Lower leg skin (tissue), 4 donors: Measurements from ENCODE around the gene LMNTD1. TPM values are rescaled to one million over a fixed set of nuclear protein-coding genes. Genes with fewer than 3 reads are reported as not detected.
"Not testable (repeated sequence)": the region's sequence is repeated elsewhere in the genome, so short reads cannot be mapped to it uniquely, and the experiment has no call there.

Experiments used
- DNase-seq, 2 donors: peaks; one replicate each; pipeline ENCODE4 v3.0.0-alpha.2; 2019; ENCODE audit warnings: low spot score in 2 of 2
- H3K4me3 ChIP-seq: fragments of 200-600 bp; sonication (generic); 2 replicates; pipeline ENCODE4 v1.5.1; 2017; ENCODE audit warnings: mild to moderate bottlenecking, low read depth; ENCODE audit not compliant: poor library complexity, severe bottlenecking
- POLR2A ChIP-seq, 2 donors: fragments of 450-650 bp; IDR thresholded peaks; one replicate each; pipeline ENCODE4 v1.6.1; 2016 to 2017; ENCODE audit warnings: antibody characterized with exemption in 2 of 2, mild to moderate bottlenecking in 1 of 2, moderate library complexity in 1 of 2
- WGBS, 2 donors: methylation state at CpG; one replicate each; pipeline ENCODE4 v1.1.5; 2018; 5-methylcytosine and 5-hydroxymethylcytosine counted together
- intact Hi-C: fragments of 100-400 bp; cut with DNase I; formaldehyde crosslinking; loops from one replicate; pipeline ENCODE4 v1.15.0; 2023; ENCODE audit warnings: low total_unique reads
- total RNA-seq, 4 donors: library from RNA; depleted of rRNA; stranded (reverse); fragments of >200 nt; gene quantifications; one replicate each; pipeline ENCODE4 v1.1.0, GENCODE V29; 2016
- TF ChIP-seq, protein P1 (sequence below), 3 donors: fragments of 450-650 bp; IDR thresholded peaks; one replicate each; pipeline ENCODE4 v1.5.1; 2016; ENCODE audit warnings: antibody characterized with exemption in 3 of 3, mild to moderate bottlenecking in 3 of 3, moderate library complexity in 2 of 3

The LMNTD1 gene
- total RNA-seq, 4 donors from 2014 or later = not detected

- intact Hi-C loops = no loop called here
- no peak overlapping the region for H3K4me3 ChIP-seq
- WGBS, 2 donors = 20 to 36% methylated on average over 3 of the region's 3 CpGs
- TF ChIP-seq, protein P1, sequence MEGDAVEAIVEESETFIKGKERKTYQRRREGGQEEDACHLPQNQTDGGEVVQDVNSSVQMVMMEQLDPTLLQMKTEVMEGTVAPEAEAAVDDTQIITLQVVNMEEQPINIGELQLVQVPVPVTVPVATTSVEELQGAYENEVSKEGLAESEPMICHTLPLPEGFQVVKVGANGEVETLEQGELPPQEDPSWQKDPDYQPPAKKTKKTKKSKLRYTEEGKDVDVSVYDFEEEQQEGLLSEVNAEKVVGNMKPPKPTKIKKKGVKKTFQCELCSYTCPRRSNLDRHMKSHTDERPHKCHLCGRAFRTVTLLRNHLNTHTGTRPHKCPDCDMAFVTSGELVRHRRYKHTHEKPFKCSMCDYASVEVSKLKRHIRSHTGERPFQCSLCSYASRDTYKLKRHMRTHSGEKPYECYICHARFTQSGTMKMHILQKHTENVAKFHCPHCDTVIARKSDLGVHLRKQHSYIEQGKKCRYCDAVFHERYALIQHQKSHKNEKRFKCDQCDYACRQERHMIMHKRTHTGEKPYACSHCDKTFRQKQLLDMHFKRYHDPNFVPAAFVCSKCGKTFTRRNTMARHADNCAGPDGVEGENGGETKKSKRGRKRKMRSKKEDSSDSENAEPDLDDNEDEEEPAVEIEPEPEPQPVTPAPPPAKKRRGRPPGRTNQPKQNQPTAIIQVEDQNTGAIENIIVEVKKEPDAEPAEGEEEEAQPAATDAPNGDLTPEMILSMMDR (IDR thresholded peaks at IDR 0.05) = no peak
- TF ChIP-seq POLR2A (IDR thresholded peaks at IDR 0.05) = no peak
- DNase-seq = no peak
Observed at GRCh38 chr12:25433581-25434325, 119.3 kb downstream of the LMNTD1 start.

- TF ChIP-seq, protein P1 (IDR thresholded peaks at IDR 0.05) = no peak
- TF ChIP-seq POLR2A (IDR thresholded peaks at IDR 0.05) = no peak
- DNase-seq = no peak
- H3K4me3 ChIP-seq = no peak overlapping the region
- intact Hi-C loops = no loop called here
Observed at GRCh38 chr12:25433024-25433423, 120.1 kb downstream of the LMNTD1 start.

DNA sequence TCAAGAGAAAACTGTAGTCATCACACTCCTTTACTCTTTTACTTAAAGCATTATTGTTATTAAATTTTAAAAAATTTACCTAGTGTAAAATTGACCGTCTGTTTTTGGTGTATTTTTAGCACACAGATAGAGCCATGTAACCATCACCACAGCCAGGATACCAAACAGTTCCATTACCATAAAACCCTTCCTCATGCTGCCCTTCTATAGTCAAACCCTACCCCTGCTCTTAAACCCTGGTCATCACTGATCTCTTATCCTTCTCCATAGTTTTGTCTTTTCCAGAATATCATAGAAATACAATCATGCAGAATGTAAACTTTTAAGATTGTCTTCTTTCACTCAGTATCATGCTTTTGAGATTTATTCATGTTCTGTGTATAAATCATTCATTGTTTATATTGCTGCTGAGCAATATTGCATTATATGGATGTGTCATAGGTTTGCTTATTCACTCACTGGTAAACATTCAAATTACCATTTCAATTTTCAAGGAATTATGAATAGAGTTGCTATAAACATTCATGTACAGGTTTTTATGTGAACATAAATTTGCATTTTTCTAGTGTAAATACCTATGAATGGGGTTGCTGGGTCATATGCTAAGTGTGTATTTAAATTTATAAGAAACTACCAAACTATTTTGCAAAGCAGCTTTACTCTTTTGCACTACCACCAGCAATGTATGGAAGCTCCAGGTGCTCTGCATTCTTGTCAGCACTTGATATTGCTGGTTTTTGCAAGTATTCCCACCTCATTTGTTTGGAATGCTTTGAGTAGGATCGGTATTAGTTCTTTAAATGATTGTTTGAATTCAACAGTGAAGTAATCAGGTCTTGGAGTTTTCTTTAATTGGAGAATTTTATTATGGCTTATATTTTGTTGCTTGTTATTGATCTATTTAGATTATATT is 125.5 kb downstream of the LMNTD1 start:
- DNase-seq = no peak
- TF ChIP-seq, protein P1 (IDR thresholded peaks at IDR 0.05) = no peak
- no peak for TF ChIP-seq POLR2A (IDR thresholded peaks at IDR 0.05)
- no peak overlapping the region for H3K4me3 ChIP-seq
- WGBS, 2 donors = 66 to 73% methylated on average over 2 of the region's 2 CpGs
- intact Hi-C loops = no loop called here

DNA sequence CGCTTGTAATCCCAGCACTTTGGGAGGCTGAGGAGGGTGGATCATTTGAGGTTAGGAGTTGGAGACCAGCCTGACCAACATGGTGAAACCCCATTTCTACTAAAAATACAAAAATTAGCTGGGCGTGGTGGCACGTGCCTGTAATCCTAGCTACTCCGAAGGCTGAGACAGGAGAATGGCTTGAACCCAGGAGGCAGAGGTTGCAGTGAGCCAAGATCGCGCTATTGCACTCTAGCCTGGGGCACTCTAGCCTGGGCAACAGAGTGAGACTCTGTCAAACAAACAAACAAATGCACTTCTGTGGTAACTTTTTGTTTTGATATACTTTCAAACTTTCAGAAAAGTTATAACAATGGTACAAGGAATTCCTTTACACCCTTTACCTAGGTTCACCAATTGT is 126.3 kb downstream of the LMNTD1 start:
- DNase-seq, H3K4me3 ChIP-seq, intact Hi-C loops: not testable (repeated sequence)
- 56 to 71% methylated on average over 6 of the region's 6 CpGs for WGBS, 2 donors
